HepG2 (cell line): ENCODE data around the gene PEPD. TPM values are rescaled to one million over a fixed set of nuclear protein-coding genes. Genes with fewer than 3 reads are reported as not detected.

Experiments used
- ATAC-seq: fragments of 200-7000 bp; cut with Tn5 transposase; 3 replicates; pipeline ENCODE4 v1.9.1; 2020; ENCODE audit warnings: mild to moderate bottlenecking, moderate library complexity
- BruUV-seq: library from RNA; stranded (reverse); fragments of 400-500 nt; replicated peaks from 2 replicates; lab custom pipeline; 2021; lab: Mats Ljungman, UMichigan
- CTCF ChIA-PET: fragments of 300-600 bp; formaldehyde crosslinking; extraction: SDS; loops from one replicate; lab custom pipeline; 2021; ENCODE audit warnings: low total read pairs, inconsistent platforms, low intra/inter-chr PET ratio; lab: Yijun Ruan, JAX
- POLR2A ChIA-PET: fragments of 350-600 bp; sonication (Branson Sonifier 250); formaldehyde crosslinking; loops from one replicate; lab custom pipeline; 2020; ENCODE audit warnings: antibody characterized with exemption, inconsistent platforms; lab: Yijun Ruan, JAX
- DNase-seq: peaks from one replicate; pipeline ENCODE4 v3.0.0-alpha.2; 2015; ENCODE audit warnings: low spot score
- FAIRE-seq: peaks from 3 replicates; lab custom pipeline; 2011; peaks lifted over from hg19 to GRCh38; lab: Jason Lieb, UNC
- H2AFZ ChIP-seq: one replicate; pipeline ENCODE4 v1.6.1; 2011; ENCODE audit warnings: low read length, inconsistent platforms
- H3K27ac ChIP-seq: fragments of 300-600 bp; 3 replicates; pipeline ENCODE4 v1.8.0; 2011; ENCODE audit warnings: mixed run types, mild to moderate bottlenecking, mixed read lengths, low read length, inconsistent platforms; ENCODE audit not compliant: insufficient read depth; ENCODE audit errors: extremely low read length
- H3K27me3 ChIP-seq, 2 experiments: fragments of 200-600 bp in 1 of 2; 2 replicates in 1 of 2; 3 replicates in 1 of 2; pipeline versions ENCODE4 v1.6.0 to v1.8.0; 2011; ENCODE audit warnings: low read length in 2 of 2, mild to moderate bottlenecking in 2 of 2, moderate library complexity in 2 of 2, inconsistent platforms in 1 of 2; ENCODE audit not compliant: insufficient read depth in 2 of 2, control insufficient read depth in 1 of 2
- H3K36me3 ChIP-seq, 2 experiments: fragments of 200-600 bp in 1 of 2; replicated peaks in 1 of 2; 2 replicates in 1 of 2; 3 replicates in 1 of 2; pipeline versions ENCODE4 v1.5.1 to v1.8.0; 2011; ENCODE audit warnings: low read length in 2 of 2, inconsistent platforms in 1 of 2; ENCODE audit not compliant: insufficient read depth in 2 of 2, control insufficient read depth in 1 of 2
- H3K4me1 ChIP-seq: 2 replicates; pipeline ENCODE4 v1.5.1; 2012; ENCODE audit warnings: low read length, inconsistent platforms; ENCODE audit not compliant: insufficient read depth
- H3K4me2 ChIP-seq: 2 replicates; pipeline ENCODE4 v1.6.0; 2011; ENCODE audit warnings: low read depth, low read length, inconsistent platforms
- H3K4me3 ChIP-seq, 3 experiments: fragments of 200-600 bp in 1 of 3; sonication (generic), shearing (Covaris generic) in 1 of 3; replicated peaks in 1 of 3; 2 replicates each; pipeline ENCODE4 v1.5.1; 2011 to 2016; ENCODE audit warnings: low read length in 3 of 3, inconsistent platforms in 2 of 3, low read depth in 2 of 3, mild to moderate bottlenecking in 2 of 3, control low read depth in 1 of 3, mixed read lengths in 1 of 3; ENCODE audit not compliant: insufficient read depth in 1 of 3
- H3K79me2 ChIP-seq: one replicate; pipeline ENCODE4 v1.6.1; 2011; ENCODE audit warnings: low read length, inconsistent platforms; ENCODE audit not compliant: insufficient read depth
- H3K9ac ChIP-seq: 2 replicates; pipeline ENCODE4 v1.6.0; 2011; ENCODE audit warnings: mild to moderate bottlenecking, low read depth, low read length, inconsistent platforms; ENCODE audit not compliant: insufficient read depth
- H3K9me3 ChIP-seq: 2 replicates; pipeline ENCODE4 v1.5.1; 2012; ENCODE audit warnings: mild to moderate bottlenecking, low read length
- H4K20me1 ChIP-seq: 2 replicates; pipeline ENCODE4 v1.6.0; 2011; ENCODE audit warnings: inconsistent platforms, mild to moderate bottlenecking, low read length, moderate library complexity; ENCODE audit not compliant: insufficient read depth
- CHD4 ChIP-seq: fragments of 200-600 bp; sonication (generic); IDR thresholded peaks from 2 replicates; pipeline ENCODE4 v1.7.0; 2017; ENCODE audit warnings: mild to moderate bottlenecking, low read length, borderline replicate concordance
- EED ChIP-seq: sonication (generic); formaldehyde crosslinking; IDR thresholded peaks from 2 replicates; pipeline ENCODE4 v1.5.0; 2020; ENCODE audit warnings: mild to moderate bottlenecking, missing genetic modification reagents
- NCOA5 ChIP-seq: sonication (generic); formaldehyde crosslinking; IDR thresholded peaks from 2 replicates; pipeline ENCODE4 v1.4.0; 2020; ENCODE audit warnings: missing genetic modification reagents
- PITX1 ChIP-seq: sonication (generic); formaldehyde crosslinking; IDR thresholded peaks from 2 replicates; pipeline ENCODE4 v1.5.1; 2020; ENCODE audit warnings: mild to moderate bottlenecking, missing genetic modification reagents
- ZFYVE20 ChIP-seq: sonication (generic); formaldehyde crosslinking; IDR thresholded peaks from 2 replicates; pipeline ENCODE4 v1.8.0; 2023; ENCODE audit warnings: low read depth, mild to moderate bottlenecking, moderate library complexity, missing genetic modification reagents, borderline replicate concordance
- ZNF124 ChIP-seq: sonication (generic); formaldehyde crosslinking; IDR thresholded peaks from 2 replicates; pipeline ENCODE4 v1.4.0; 2020; ENCODE audit warnings: missing genetic modification reagents
- ZNF414 ChIP-seq: sonication (generic); formaldehyde crosslinking; IDR thresholded peaks from 2 replicates; pipeline ENCODE4 v1.5.0; 2020; ENCODE audit warnings: missing genetic modification reagents
- ZNF564 ChIP-seq: sonication (generic); formaldehyde crosslinking; IDR thresholded peaks from 2 replicates; pipeline ENCODE4 v1.8.1; 2023; ENCODE audit warnings: mild to moderate bottlenecking, missing genetic modification reagents
- ZNF850 ChIP-seq: sonication (generic); formaldehyde crosslinking; conservative IDR thresholded peaks from 2 replicates; pipeline ENCODE4 v1.9.0; 2021; ENCODE audit warnings: mild to moderate bottlenecking, missing genetic modification reagents
- WGBS: methylation state at CpG from one replicate; pipeline ENCODE4 v1.1.6; 2017; ENCODE audit warnings: low lambda C conversion rate; 5-methylcytosine and 5-hydroxymethylcytosine counted together
- in situ Hi-C: cut with HindIII; loops from 2 replicates; pipeline ENCODE4 v1.10.0; 2017; ENCODE audit warnings: low pct_unique_long_range_greater_than_20kb; ENCODE audit not compliant: extremely low pct_ligation_motif_present
- intact Hi-C: fragments of 100-400 bp; cut with micrococcal nuclease; formaldehyde crosslinking; loops from one replicate; pipeline ENCODE4 v1.10.0; 2022; ENCODE audit not compliant: unreplicated experiment
- polyA plus RNA-seq, 8 experiments: library from polyadenylated mRNA; depleted of rRNA in 3 of 8; stranded (reverse) in 7 of 8; unstranded in 1 of 8; fragments of >200 nt; fragmentation: Illumina TruSeq in 4 of 8; extraction: Trizol in 4 of 8; gene quantifications; 2 replicates each; pipeline versions ENCODE4 v1.2.1 to v1.2.3, GENCODE V29; 2011 to 2016; ENCODE audit warnings: low read depth in 4 of 8, missing spikeins in 1 of 8, mixed read lengths in 1 of 8; ENCODE audit not compliant: insufficient read depth in 1 of 8
- total RNA-seq, 5 experiments: library from RNA; depleted of rRNA; stranded (reverse); fragments of >200 nt; fragmentation: Illumina TruSeq; extraction: Trizol; gene quantifications; 2 replicates each; pipeline ENCODE4 v1.2.3, GENCODE V29; 2016; ENCODE audit warnings: low read depth in 1 of 5
- TF ChIP-seq, protein P1 (sequence below): sonication (generic); formaldehyde crosslinking; IDR thresholded peaks from 2 replicates; pipeline ENCODE4 v1.4.0; 2020; ENCODE audit warnings: missing genetic modification reagents, borderline replicate concordance
- TF ChIP-seq, protein P2 (sequence below): IDR thresholded peaks from 2 replicates; pipeline ENCODE4 v1.6.1; 2016
- TF ChIP-seq, protein P3 (sequence below): sonication (generic); formaldehyde crosslinking; IDR thresholded peaks from 2 replicates; pipeline ENCODE4 v1.4.0; 2020; ENCODE audit warnings: missing genetic modification reagents
- TF ChIP-seq, protein P4 (sequence below): fragments of 450-650 bp; IDR thresholded peaks from 2 replicates; pipeline ENCODE4 v1.6.1; 2017; ENCODE audit warnings: mild to moderate bottlenecking

The PEPD gene
- total and polyA plus RNA-seq, 2 of the 13 experiments (the other 11 are each of a cell fraction or from before 2014, with no cell fraction given): 60.7 to 75.1 TPM

DNA sequence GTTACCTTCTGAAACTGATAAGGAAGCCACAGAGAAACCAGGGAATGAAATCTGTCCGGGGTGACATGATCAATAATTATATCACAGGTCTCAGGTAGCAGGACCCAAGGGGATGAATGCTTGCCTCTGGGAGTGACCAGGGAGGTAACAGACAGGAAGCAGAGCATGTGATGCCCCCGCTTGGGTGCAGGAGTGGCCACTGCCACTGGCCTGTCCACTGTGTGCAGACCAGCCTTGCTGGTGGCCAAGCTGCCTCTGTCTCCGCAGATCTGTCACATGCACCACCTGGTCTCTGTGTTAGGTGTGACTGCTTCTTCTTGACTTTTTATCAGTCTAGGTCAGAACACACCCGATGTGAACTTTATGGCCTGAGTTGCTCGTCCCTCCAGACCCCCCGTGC is 71.8 kb downstream of the PEPD start:
- H2AFZ ChIP-seq: no peak overlapping the region
- intact Hi-C loops: no loop called here
- no peak overlapping the region for H3K4me2 ChIP-seq
- POLR2A ChIA-PET: no interaction called here
- H3K27ac ChIP-seq: no peak overlapping the region
- DNase-seq: no peak
- peaks cover 4 to 5% of the 10 kb centered on the region in 2 experiments; a peak in 2 of 5 replicates for H3K36me3 ChIP-seq
- H4K20me1 ChIP-seq: no peaks in the 10 kb centered on the region
- 95% methylated on average over 5 of the region's 6 CpGs for WGBS
- no peaks in the 10 kb centered on the region for H3K27me3 ChIP-seq
- BruUV-seq: no TSS peak
- CTCF ChIA-PET: no interaction called here
- no peak for ATAC-seq
- FAIRE-seq: no peak
- H3K9me3 ChIP-seq: no peaks in the 10 kb centered on the region
- H3K79me2 ChIP-seq: no peaks in the 10 kb centered on the region
- H3K4me1 ChIP-seq: no peaks in the 10 kb centered on the region
- in situ Hi-C loops: no loop called here
- H3K9ac ChIP-seq: no peak overlapping the region
- H3K4me3 ChIP-seq: no peak overlapping the region
- TF ChIP-seq EED (CRISPR knock-in tag) (no peak), ZFYVE20 (no peak), ZNF850 (CRISPR knock-in tag) (no peak), PITX1 (no peak), ZNF124 (no peak), ZNF414 (CRISPR knock-in tag) (no peak), ZNF564 (CRISPR knock-in tag) (no peak), CHD4 (no peak), NCOA5 (CRISPR knock-in tag) (no peak)
- TF ChIP-seq, protein P1, sequence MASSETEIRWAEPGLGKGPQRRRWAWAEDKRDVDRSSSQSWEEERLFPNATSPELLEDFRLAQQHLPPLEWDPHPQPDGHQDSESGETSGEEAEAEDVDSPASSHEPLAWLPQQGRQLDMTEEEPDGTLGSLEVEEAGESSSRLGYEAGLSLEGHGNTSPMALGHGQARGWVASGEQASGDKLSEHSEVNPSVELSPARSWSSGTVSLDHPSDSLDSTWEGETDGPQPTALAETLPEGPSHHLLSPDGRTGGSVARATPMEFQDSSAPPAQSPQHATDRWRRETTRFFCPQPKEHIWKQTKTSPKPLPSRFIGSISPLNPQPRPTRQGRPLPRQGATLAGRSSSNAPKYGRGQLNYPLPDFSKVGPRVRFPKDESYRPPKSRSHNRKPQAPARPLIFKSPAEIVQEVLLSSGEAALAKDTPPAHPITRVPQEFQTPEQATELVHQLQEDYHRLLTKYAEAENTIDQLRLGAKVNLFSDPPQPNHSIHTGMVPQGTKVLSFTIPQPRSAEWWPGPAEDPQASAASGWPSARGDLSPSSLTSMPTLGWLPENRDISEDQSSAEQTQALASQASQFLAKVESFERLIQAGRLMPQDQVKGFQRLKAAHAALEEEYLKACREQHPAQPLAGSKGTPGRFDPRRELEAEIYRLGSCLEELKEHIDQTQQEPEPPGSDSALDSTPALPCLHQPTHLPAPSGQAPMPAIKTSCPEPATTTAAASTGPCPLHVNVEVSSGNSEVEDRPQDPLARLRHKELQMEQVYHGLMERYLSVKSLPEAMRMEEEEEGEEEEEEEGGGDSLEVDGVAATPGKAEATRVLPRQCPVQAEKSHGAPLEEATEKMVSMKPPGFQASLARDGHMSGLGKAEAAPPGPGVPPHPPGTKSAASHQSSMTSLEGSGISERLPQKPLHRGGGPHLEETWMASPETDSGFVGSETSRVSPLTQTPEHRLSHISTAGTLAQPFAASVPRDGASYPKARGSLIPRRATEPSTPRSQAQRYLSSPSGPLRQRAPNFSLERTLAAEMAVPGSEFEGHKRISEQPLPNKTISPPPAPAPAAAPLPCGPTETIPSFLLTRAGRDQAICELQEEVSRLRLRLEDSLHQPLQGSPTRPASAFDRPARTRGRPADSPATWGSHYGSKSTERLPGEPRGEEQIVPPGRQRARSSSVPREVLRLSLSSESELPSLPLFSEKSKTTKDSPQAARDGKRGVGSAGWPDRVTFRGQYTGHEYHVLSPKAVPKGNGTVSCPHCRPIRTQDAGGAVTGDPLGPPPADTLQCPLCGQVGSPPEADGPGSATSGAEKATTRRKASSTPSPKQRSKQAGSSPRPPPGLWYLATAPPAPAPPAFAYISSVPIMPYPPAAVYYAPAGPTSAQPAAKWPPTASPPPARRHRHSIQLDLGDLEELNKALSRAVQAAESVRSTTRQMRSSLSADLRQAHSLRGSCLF (CRISPR knock-in tag): no peak
- TF ChIP-seq, protein P2, sequence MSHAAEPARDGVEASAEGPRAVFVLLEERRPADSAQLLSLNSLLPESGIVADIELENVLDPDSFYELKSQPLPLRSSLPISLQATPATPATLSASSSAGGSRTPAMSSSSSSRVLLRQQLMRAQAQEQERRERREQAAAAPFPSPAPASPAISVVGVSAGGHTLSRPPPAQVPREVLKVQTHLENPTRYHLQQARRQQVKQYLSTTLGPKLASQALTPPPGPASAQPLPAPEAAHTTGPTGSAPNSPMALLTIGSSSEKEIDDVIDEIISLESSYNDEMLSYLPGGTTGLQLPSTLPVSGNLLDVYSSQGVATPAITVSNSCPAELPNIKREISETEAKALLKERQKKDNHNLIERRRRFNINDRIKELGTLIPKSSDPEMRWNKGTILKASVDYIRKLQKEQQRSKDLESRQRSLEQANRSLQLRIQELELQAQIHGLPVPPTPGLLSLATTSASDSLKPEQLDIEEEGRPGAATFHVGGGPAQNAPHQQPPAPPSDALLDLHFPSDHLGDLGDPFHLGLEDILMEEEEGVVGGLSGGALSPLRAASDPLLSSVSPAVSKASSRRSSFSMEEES (CRISPR knock-in tag): no peak
- TF ChIP-seq, protein P3, sequence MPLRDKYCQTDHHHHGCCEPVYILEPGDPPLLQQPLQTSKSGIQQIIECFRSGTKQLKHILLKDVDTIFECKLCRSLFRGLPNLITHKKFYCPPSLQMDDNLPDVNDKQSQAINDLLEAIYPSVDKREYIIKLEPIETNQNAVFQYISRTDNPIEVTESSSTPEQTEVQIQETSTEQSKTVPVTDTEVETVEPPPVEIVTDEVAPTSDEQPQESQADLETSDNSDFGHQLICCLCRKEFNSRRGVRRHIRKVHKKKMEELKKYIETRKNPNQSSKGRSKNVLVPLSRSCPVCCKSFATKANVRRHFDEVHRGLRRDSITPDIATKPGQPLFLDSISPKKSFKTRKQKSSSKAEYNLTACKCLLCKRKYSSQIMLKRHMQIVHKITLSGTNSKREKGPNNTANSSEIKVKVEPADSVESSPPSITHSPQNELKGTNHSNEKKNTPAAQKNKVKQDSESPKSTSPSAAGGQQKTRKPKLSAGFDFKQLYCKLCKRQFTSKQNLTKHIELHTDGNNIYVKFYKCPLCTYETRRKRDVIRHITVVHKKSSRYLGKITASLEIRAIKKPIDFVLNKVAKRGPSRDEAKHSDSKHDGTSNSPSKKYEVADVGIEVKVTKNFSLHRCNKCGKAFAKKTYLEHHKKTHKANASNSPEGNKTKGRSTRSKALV (CRISPR knock-in tag): no peak
- TF ChIP-seq, protein P4, sequence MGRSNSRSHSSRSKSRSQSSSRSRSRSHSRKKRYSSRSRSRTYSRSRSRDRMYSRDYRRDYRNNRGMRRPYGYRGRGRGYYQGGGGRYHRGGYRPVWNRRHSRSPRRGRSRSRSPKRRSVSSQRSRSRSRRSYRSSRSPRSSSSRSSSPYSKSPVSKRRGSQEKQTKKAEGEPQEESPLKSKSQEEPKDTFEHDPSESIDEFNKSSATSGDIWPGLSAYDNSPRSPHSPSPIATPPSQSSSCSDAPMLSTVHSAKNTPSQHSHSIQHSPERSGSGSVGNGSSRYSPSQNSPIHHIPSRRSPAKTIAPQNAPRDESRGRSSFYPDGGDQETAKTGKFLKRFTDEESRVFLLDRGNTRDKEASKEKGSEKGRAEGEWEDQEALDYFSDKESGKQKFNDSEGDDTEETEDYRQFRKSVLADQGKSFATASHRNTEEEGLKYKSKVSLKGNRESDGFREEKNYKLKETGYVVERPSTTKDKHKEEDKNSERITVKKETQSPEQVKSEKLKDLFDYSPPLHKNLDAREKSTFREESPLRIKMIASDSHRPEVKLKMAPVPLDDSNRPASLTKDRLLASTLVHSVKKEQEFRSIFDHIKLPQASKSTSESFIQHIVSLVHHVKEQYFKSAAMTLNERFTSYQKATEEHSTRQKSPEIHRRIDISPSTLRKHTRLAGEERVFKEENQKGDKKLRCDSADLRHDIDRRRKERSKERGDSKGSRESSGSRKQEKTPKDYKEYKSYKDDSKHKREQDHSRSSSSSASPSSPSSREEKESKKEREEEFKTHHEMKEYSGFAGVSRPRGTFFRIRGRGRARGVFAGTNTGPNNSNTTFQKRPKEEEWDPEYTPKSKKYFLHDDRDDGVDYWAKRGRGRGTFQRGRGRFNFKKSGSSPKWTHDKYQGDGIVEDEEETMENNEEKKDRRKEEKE: no peak
